Left ventricle myocardium inferior (tissue), 1 donor: ENCODE data around the gene NDEL1. TPM values are rescaled to one million over a fixed set of nuclear protein-coding genes. Genes with fewer than 3 reads are reported as not detected.
A peak's percentile ranks its signal among the peaks of the same experiment; 100 is the strongest.

ENCODE experiments used
- DNase-seq: peaks from one replicate; pipeline ENCODE4 v3.0.0-alpha.2; 2020
- H3K27ac ChIP-seq: fragments of 200-600 bp; replicated peaks from 2 replicates; pipeline ENCODE4 v1.8.0; 2021
- H3K27me3 ChIP-seq: fragments of 200-600 bp; 2 replicates; pipeline ENCODE4 v1.8.0; 2021; ENCODE audit warnings: low read depth
- H3K36me3 ChIP-seq: fragments of 200-600 bp; 2 replicates; pipeline ENCODE4 v1.8.0; 2021
- H3K4me1 ChIP-seq: fragments of 200-600 bp; 2 replicates; pipeline ENCODE4 v1.8.0; 2021
- H3K4me3 ChIP-seq: fragments of 200-600 bp; 2 replicates; pipeline ENCODE4 v1.8.0; 2021; ENCODE audit warnings: mild to moderate bottlenecking, moderate library complexity
- H3K9me3 ChIP-seq: fragments of 200-600 bp; replicated peaks from 2 replicates; pipeline ENCODE4 v1.8.0; 2021
- intact Hi-C: fragments of 100-400 bp; cut with micrococcal nuclease; formaldehyde crosslinking; loops from one replicate; pipeline ENCODE4 v1.11.0; 2022
- total RNA-seq: library from RNA; stranded (reverse); fragmentation: NEBNext Ultra II Directional; extraction: Animal tissue kit (Norgen Biotek cat#: 25700); gene quantifications from one replicate; pipeline ENCODE4 v1.2.1, GENCODE V29; 2021
- TF ChIP-seq, protein P1 (sequence below): fragments of 200-600 bp; IDR thresholded peaks from 2 replicates; pipeline ENCODE4 v1.8.0; 2021; ENCODE audit warnings: antibody characterized with exemption, mild to moderate bottlenecking, borderline replicate concordance
- donor health status: DM: no; HTN: yes; CAD: no; lungs with severe emphysema.

The NDEL1 gene
- total RNA-seq, 1 donor from 2014 or later: 25.0 TPM

DNA sequence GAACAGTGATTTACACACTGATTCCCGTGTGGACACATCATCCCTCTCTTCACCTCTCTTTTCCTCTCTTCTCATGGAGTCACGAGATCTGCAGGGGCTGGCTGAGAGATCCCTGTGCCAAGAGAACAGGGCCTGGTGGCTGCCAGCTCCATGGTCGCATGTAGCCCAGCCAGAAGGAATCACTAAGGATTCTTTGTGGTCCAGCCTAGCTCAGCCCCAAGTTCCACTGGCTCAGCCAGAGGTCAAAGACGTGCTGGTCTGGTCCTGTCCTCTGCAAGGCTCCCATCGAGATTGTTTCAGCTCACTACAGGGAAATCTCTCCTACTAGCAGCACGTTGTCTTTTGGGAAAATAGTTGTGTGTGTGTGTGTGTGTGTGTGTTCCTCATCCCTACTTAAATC lies 66.4 kb downstream of the NDEL1 start:
- Histone ChIP-seq H3K9me3 (no peaks in the 10 kb centered on the region), H3K4me3 (no peak overlapping the region), H3K4me1 (peaks cover 9% of the 10 kb centered on the region), H3K27me3 (no peaks in the 10 kb centered on the region), H3K36me3 (peaks cover 65% of the 10 kb centered on the region), H3K27ac (no peak overlapping the region)
- TF ChIP-seq, protein P1, sequence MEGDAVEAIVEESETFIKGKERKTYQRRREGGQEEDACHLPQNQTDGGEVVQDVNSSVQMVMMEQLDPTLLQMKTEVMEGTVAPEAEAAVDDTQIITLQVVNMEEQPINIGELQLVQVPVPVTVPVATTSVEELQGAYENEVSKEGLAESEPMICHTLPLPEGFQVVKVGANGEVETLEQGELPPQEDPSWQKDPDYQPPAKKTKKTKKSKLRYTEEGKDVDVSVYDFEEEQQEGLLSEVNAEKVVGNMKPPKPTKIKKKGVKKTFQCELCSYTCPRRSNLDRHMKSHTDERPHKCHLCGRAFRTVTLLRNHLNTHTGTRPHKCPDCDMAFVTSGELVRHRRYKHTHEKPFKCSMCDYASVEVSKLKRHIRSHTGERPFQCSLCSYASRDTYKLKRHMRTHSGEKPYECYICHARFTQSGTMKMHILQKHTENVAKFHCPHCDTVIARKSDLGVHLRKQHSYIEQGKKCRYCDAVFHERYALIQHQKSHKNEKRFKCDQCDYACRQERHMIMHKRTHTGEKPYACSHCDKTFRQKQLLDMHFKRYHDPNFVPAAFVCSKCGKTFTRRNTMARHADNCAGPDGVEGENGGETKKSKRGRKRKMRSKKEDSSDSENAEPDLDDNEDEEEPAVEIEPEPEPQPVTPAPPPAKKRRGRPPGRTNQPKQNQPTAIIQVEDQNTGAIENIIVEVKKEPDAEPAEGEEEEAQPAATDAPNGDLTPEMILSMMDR: no peak
- intact Hi-C loops: no loop called here
- no peak for DNase-seq

DNA sequence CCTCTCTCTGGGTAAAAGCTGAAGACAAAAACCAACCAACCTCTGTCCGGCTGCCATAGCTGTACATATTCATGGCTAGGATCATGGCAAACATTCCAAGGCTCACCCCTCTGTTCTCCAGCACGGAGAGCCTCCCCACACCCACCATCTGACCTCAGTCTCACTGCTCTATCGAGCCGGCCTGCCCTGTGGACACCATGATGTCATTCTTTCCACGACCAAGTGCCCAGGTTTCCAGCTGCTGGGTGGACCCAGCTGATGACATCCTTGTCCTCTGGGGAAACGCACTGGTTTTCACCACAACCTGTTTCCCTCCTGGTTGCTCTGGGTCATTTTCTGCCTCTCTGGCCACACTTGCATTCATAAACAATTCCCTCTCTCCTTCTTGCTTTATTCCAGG lies 67.7 kb downstream of the NDEL1 start:
- Histone ChIP-seq H3K27ac (peak overlapping the region; percentile 37), H3K27me3 (no peaks in the 10 kb centered on the region)
- intact Hi-C loops: no loop called here

DNA sequence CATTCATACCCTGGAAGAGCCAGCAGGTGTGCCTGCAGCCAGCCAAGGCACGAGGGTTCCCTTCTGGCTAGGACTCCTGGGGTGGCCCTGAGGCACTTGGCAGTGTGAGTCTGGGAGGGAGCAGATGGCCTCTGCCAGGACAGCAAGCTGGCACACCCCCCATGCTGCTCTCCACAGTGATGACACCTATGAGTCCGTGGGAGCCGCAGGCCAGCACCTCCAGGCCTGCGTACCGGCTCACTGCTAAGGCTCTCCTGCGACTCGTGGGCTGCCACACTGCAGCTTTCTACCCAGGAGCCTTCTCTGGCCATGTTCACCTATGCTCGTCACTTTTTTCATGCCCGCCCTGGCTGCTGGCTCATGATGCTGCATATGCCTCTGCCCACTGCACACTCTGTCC lies 68.1 kb downstream of the NDEL1 start:
- Histone ChIP-seq H3K27ac (peak overlapping the region; percentile 37), H3K36me3 (peaks cover 65% of the 10 kb centered on the region), H3K27me3 (no peaks in the 10 kb centered on the region), H3K4me1 (peaks cover 9% of the 10 kb centered on the region), H3K4me3 (no peak overlapping the region), H3K9me3 (no peaks in the 10 kb centered on the region)
- intact Hi-C loops: no loop called here
- TF ChIP-seq, protein P1: no peak
- no peak for DNase-seq

More for the DNA sequence above, 67.7 kb downstream of the NDEL1 start:
- peaks cover 65% of the 10 kb centered on the region for H3K36me3 ChIP-seq
- H3K4me1 ChIP-seq: peaks cover 9% of the 10 kb centered on the region
- H3K9me3 ChIP-seq: no peaks in the 10 kb centered on the region
- peak; percentile 37 for DNase-seq
- no peak overlapping the region for H3K4me3 ChIP-seq
- TF ChIP-seq, protein P1: no peak

- no peak overlapping the region for H3K27ac ChIP-seq
- no peak for DNase-seq
- H3K27me3 ChIP-seq: no peaks in the 10 kb centered on the region
- peaks cover 9% of the 10 kb centered on the region for H3K4me1 ChIP-seq
- TF ChIP-seq, protein P1: no peak
- intact Hi-C loops: no loop called here
- H3K9me3 ChIP-seq: no peaks in the 10 kb centered on the region
- H3K4me3 ChIP-seq: no peak overlapping the region
- peaks cover 65% of the 10 kb centered on the region for H3K36me3 ChIP-seq
Observed at GRCh38 chr17:8504460-8505207, 69.0 kb downstream of the NDEL1 start.

DNA sequence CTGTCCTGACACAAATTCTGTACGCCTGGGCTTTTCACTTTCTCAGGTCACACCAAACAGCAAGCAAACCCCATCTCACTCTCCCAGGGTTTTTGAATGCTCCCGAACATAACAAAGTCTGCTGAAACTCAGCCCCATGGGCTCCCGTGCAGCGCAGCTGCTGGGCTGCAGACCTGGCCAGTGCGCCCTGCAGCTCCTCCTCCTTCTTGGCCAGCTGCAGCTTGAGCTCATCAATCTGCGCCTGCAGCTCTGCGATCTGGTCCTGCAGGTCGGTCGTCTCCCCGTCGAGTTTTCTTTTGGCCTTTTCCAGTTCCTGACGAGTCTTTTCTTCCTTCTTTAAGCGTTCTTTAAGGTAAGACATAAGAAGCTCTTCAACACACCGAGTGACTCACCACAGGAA lies 70.5 kb downstream of the NDEL1 start:
- Histone ChIP-seq H3K4me3 (no peak overlapping the region), H3K9me3 (no peaks in the 10 kb centered on the region), H3K27ac (no peak overlapping the region), H3K36me3 (peaks cover 57% of the 10 kb centered on the region), H3K4me1 (peaks cover 9% of the 10 kb centered on the region), H3K27me3 (no peaks in the 10 kb centered on the region)
- intact Hi-C loops: no loop called here
- DNase-seq: peak; percentile 31
- TF ChIP-seq, protein P1: no peak
